Dermis microvascular lymphatic vessel endothelial cell (primary cell): ENCODE measurements around the gene CHST11. TPM values are rescaled to one million over a fixed set of nuclear protein-coding genes. Genes with fewer than 3 reads are reported as not detected.
A peak's percentile ranks its signal among the peaks of the same experiment; 100 is the strongest.

ENCODE experiments used
- DNase-seq, 2 donors: peaks; one replicate each; pipeline versions ENCODE4 v3.0.0 to v3.0.0-alpha.2; 2010; ENCODE audit warnings: low read depth in 2 of 2
- total RNA-seq: library from RNA; depleted of rRNA; stranded (reverse); fragments of >200 nt; gene quantifications from 2 replicates; pipeline ENCODE4 v1.2.1, GENCODE V29; 2014

Gene CHST11
- total RNA-seq, 1 donor from 2014 or later: 2.1 TPM

DNA sequence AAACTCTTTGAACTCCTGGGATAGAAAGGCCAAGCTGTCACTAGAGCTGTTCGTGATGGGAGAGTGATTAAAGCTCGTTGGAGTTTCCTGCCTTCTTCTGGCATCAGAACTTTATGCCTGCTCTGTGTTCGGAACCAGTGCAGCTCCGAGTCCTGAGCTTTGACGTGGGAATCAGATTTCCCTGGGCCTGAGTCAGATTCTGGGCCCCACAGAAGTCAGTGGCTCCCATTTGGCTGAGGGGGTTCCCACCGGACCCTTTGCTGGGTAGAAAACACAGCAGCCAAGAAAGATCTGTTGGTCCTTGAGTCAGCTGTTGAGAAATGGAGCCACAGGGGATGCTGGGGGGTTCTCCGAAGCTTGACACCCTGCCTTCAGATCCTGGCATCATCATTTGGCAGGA, 238.0 kb downstream of the CHST11 start:
- no peak for DNase-seq

DNA sequence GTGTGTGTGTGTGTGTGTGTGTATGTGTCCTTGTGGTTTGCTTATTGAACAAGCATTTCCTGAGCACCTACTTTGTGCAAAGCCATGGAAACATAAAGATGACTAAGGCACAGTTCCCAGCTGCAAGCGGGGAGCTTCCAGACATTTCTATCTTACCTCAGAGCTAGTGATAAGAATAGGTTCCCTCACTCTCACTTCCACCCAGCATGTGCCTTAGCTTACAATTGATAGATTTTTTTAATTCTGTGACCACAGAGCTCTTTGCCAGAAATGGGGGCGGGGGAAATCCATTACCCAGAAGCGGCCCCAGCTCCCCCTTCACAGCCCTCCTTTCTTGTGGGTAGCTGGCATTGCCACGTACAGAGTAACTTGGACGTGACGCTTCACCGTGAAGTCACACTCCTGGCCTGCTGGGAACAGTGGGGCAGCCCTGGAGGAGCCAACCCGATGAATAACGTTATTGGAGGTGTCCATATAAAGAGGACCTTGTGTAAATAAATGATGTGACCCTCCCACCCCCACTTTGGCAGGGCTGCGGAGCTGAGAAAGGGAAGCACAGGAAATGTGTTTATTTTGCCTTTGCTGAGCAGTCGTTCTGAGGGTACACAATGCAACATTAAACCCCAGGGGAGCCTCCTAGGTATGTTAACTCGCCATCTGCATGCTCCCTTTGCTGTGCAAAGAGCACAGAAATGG, 238.9 kb downstream of the CHST11 start:
- peak in 1 of 2 donors; percentile 86 for DNase-seq

- no peak for DNase-seq
These were observed 240.4 kb downstream of the CHST11 start for GRCh38 chr12:104697186-104697585.

GRCh38 chr12:104698871-104699270, 242.1 kb downstream of the CHST11 start:
- DNase-seq: no peak

DNA sequence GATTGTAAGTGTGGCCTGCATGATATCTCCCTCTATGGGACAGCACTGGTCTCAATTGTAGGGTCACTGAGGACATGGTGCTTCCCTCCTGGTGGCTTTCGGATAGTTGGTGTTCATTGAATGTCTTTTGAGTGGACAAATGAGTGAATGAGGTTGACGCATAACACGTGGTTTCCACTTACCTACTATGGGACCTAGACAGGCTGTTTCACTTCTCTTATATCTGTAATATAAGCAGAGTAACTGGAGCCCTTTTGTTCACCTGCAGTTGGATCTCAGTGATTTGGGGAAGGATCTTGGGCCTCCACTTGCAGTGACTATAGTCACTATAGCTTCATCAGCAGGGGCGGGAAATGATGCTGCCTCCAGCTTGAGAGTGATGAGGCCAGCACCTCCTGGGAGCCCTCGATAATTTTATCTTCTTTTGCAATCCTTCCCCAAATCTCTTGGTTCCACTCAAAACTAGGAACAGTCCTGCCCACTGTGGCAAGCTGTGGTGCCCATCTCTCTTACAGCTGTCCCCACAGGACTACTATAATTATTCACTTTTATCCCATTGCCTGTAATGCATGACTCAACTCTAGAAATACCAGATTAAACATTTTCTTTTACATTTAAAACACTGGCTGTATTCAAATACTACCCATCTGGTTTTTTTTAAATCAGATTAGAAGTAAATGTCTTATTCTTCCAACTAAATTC, 242.9 kb downstream of the CHST11 start:
- no peak for DNase-seq

GRCh38 chr12:104700324-104700723, 243.6 kb downstream of the CHST11 start:
- DNase-seq: no peak

DNA sequence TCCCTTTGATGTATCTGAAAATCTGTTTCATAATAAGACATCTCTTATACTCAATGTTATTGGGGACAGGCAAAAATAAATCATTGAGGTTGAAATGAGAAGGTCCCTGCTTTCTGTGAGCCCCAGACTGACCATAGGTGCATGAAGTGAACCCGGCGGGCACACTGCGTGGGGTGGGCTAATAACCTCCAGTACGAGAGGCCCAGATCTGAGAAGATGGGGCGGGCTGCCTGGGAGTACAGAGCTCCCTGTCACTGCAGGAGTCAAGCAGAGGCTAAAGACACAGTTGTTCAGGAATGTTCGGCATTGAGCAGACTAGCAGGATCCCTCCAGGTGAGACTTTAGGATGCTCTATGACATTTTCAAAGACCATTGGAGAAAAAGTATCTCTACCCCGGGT, 244.6 kb downstream of the CHST11 start:
- no peak for DNase-seq

DNA sequence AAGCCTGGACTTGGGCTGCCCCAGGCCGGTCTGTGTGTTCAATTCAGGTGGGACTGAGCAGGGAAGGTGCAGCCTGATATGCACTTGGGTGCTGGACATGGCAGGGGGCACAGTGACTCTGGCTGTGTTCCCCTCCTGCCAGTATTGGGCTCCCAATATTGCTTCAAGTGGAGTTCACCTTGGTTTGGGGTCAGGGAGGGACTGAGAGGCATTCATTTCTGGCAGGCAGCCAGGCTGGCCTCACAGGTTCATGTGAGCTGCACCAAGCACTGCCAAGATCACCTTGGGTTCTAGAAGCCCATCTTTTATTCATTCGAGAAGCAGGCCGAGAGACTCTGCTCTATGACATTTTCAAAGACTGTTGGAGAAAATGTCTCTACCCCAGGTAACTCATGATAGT, 245.0 kb downstream of the CHST11 start:
- no peak for DNase-seq

DNA sequence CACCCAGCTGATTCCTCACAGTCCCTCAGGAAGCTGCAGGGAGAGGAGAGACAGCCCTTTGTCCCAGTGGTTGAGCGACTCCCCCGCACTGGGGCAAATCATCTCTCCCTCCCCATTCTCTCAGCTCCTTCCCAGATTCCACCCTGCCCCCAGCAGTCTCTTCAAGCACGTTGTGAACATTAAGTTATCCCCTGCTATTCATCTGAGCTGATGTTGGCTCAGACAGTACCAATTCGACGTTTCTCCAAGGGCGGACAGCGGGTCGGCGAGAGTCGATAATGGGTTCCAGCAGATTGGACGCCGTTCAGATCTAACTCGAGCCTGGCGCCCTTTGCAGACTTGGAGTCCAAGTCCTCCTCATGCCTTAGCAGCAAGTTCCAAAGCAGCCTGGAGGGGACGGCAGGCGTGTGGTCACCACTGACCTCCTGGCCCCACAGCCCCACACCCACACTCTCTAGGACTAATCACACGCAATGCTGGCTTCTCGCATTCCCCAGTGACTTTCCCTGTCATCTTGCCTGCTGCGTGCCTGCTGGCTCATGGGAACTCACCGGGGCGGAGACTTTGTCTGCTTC, 245.9 kb downstream of the CHST11 start:
- DNase-seq: no peak

GRCh38 chr12:104703372-104703771, 246.6 kb downstream of the CHST11 start:
- DNase-seq: no peak

- DNase-seq: no peak
These were observed 247.6 kb downstream of the CHST11 start for GRCh38 chr12:104704224-104704779.

DNA sequence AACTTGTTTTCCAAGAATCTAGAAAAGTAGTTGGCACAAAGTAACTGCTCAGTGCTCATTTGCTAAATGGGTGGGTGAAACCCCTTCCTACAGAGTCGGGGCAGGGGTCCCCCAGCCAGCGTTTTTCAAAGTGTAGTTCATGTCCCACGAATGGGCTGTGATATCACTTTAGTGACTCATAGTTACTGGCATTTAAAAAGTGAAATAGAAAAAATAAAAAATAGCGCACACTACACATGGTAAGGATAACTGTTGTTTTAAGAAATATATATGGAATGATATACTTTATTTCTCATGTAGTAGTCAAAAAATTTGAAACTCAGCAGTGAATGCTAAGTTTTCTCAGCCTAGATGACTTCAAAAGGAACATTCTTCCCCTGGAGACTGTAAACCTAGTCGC, 250.4 kb downstream of the CHST11 start:
- no peak for DNase-seq

- DNase-seq: no peak
These were observed 251.2 kb downstream of the CHST11 start for GRCh38 chr12:104707794-104708558.

- DNase-seq: no peak
These were observed 252.1 kb downstream of the CHST11 start for GRCh38 chr12:104708891-104709290.

DNA sequence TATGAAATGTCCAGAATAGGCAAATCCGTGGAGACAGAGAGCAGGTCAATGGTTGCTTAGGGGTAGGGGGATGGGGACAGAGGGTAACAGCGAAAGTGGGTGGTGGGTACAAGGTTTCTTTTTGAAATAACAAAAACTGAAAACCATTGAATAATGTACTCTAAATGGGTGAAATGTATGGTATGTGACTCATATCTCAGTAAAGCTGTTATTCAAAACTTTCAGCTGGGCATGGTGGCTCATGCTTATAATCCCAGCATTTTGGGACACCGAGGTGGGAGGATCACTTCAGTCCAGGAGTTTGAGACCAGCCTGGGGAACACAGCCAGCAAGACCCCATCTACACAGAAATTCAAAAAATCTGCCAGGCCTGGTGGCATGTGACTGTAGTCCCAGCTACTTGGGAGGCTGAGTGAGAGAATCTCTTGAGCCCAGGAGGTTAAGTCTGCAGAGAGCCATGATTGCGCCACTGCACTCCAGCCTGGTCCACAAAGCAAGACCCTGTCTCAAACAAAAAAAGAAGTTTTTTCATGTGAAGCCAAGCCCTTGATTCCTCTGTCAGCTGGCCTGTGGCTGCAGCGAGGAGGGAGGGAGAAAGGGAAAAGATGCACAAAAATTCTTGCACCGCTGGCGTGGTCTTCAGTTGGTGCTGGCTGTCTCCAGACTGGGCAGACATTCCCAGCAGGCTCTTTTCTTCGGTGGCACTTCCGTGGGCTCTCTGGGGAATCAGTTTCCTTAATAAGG, 253.1 kb downstream of the CHST11 start:
- DNase-seq: no peak

DNA sequence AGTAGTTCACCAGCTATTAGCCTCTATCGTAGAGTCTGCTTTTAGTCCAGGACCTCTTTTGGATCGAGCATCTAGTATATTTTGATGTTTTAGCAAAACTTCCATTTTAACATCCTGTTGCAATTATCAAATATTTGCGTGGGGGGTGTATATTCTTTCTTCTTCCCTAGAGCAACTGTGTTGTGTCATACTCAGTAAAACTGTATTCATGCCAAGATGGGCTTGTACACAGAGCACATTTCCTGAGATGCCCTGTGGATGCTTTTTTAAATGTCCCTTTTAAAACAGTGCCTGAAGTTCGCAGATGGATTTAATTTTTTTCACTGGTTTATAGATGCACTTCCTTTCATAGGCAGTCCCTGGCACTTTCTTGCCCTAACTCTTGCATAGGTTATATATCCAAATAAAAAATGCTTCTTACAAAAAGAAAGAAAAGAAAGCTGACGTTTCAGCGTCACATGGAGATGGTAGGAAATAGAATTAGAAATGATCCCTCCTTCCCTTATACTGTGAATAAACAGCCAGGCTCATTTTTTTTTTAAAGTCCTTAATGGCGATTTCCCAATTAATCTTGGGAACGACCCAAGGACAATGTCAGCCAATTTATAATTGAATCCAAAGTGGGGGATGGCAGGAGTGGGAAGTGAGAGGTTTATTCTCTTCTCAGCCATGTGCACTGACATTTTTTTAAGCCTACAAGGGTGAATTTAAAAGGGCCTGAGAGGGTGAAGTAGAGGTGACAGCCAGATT, 254.4 kb downstream of the CHST11 start:
- DNase-seq: no peak

DNA sequence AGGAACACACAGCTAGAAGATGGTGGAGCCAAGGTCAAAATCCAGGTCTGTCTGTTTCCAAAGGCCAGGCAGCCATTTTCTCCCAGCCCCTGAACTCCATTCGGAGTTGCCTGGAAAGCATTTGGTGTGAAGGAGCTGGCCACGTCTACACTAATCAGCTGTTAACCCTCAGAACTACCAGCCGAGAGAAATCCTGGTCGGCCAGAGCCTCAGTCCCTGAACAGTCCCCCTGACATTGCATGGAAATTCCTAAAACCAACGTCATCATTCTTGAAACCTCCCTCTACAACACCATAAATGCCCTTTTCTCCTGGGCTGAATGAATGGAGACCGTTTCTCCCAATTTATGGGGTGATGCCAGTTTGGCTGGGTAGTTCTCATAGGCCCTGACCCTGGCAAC, 255.7 kb downstream of the CHST11 start:
- no peak for DNase-seq

DNA sequence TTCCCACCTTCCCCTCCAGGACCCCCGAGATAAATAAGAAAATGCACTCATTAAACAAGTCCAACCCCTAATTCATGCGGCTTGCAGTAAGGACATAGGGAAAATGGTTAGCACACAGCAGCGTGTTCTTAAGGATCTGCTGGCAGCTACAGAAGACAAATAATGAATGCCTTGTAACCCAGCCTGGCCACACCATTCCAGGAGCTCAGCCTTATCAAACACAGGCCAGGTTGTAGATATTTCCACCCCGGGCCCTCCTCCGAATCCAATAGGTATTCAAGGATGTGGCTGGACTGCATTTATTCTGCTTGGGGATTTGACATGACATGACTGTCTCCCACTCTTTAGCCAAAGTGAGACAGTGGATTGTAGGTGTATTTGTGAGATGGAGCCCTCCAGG, 256.2 kb downstream of the CHST11 start:
- no peak for DNase-seq

- no peak for DNase-seq
These were observed 256.7 kb downstream of the CHST11 start for GRCh38 chr12:104713444-104713843.

GRCh38 chr12:104714369-104714768, 257.6 kb downstream of the CHST11 start:
- DNase-seq: no peak
